Glutamatergic neuron (in vitro differentiated cells): ENCODE measurements around the gene HPCAL4. TPM values are rescaled to one million over a fixed set of nuclear protein-coding genes. Genes with fewer than 3 reads are reported as not detected.
A peak's percentile ranks its signal among the peaks of the same experiment; 100 is the strongest.

Experiments used
- DNase-seq: peaks from one replicate; pipeline ENCODE4 v3.0.0; 2022
- H3K27ac Mint-ChIP-seq: one replicate; pipeline ENCODE4 v1.8.0; 2020; ENCODE audit warnings: mild to moderate bottlenecking, mixed read lengths, inconsistent platforms; ENCODE audit not compliant: unreplicated experiment
- H3K27me3 Mint-ChIP-seq: one replicate; pipeline ENCODE4 v1.8.0; 2020; ENCODE audit warnings: mild to moderate bottlenecking, moderate library complexity, mixed read lengths, inconsistent platforms; ENCODE audit not compliant: unreplicated experiment
- H3K36me3 Mint-ChIP-seq: one replicate; pipeline ENCODE4 v1.8.0; 2020; ENCODE audit warnings: mild to moderate bottlenecking, mixed read lengths, inconsistent platforms; ENCODE audit not compliant: unreplicated experiment
- H3K4me1 Mint-ChIP-seq: one replicate; pipeline ENCODE4 v1.8.0; 2020; ENCODE audit warnings: mild to moderate bottlenecking, low read depth, mixed read lengths, inconsistent platforms; ENCODE audit not compliant: unreplicated experiment
- H3K4me3 Mint-ChIP-seq: one replicate; pipeline ENCODE4 v1.8.0; 2020; ENCODE audit warnings: mild to moderate bottlenecking, mixed read lengths, inconsistent platforms; ENCODE audit not compliant: unreplicated experiment
- H3K9me3 Mint-ChIP-seq: one replicate; pipeline ENCODE4 v1.8.0; 2020; ENCODE audit warnings: mild to moderate bottlenecking, moderate library complexity, mixed read lengths, inconsistent platforms; ENCODE audit not compliant: unreplicated experiment
- CTCF ChIP-seq: fragments of 200-600 bp; sonication (generic); IDR thresholded peaks from one replicate; pipeline ENCODE4 v1.5.0; 2021; ENCODE audit not compliant: partially characterized antibody, unreplicated experiment
- total RNA-seq: library from RNA; stranded (reverse); fragmentation: NEBNext Ultra II Directional; extraction: Animal tissue kit (Norgen Biotek cat#: 25700); gene quantifications from one replicate; pipeline ENCODE4 v1.2.1, GENCODE V29; 2021; ENCODE audit not compliant: unreplicated experiment

The HPCAL4 gene
- total RNA-seq, 1 donor from 2014 or later = not detected

- H3K27me3 Mint-ChIP-seq = peaks cover 9% of the 10 kb centered on the region
- H3K4me3 Mint-ChIP-seq = no peak overlapping the region
- peak; percentile 79 for DNase-seq
Observed at GRCh38 chr1:39657923-39658485, 33.2 kb downstream of the HPCAL4 start.

GRCh38 chr1:39657402-39657801 lies 33.8 kb downstream of the HPCAL4 start:
- Mint-ChIP-seq H3K9me3 (peaks cover 8% of the 10 kb centered on the region), H3K4me3 (peak overlapping the region; percentile 39), H3K4me1 (peaks cover 22% of the 10 kb centered on the region), H3K27me3 (peaks cover 9% of the 10 kb centered on the region), H3K36me3 (no peaks in the 10 kb centered on the region), H3K27ac (peak overlapping the region; percentile 46)
- DNase-seq = no peak
- TF ChIP-seq CTCF = no peak

More at GRCh38 chr1:39657923-39658485, 33.2 kb downstream of the HPCAL4 start:
- H3K9me3 Mint-ChIP-seq = peaks cover 8% of the 10 kb centered on the region
- no peak overlapping the region for H3K27ac Mint-ChIP-seq
- TF ChIP-seq CTCF = peak; percentile 87
- H3K36me3 Mint-ChIP-seq = no peaks in the 10 kb centered on the region
- peaks cover 20% of the 10 kb centered on the region for H3K4me1 Mint-ChIP-seq

DNA sequence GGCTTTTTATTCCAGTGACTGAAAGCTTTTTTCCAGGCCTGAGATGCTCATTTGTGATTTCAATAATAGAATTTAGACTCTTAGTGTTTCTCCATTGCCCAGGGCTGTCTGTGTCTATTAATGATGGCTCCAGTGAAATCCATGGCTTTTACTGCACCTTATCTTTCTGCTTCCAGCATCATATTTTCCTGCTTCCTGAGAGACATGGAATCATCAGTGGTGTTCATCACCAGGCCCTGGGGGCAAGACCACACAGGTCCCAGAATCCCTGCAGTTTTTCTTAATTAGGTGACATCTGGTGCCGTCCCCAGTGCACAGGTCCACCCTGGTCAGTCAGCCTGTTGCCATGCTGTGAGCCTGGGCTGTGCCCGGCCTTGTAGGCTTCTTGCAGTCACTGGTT lies 34.8 kb downstream of the HPCAL4 start:
- Mint-ChIP-seq H3K4me3 (peak overlapping the region; percentile 11), H3K36me3 (no peaks in the 10 kb centered on the region), H3K27me3 (peaks cover 9% of the 10 kb centered on the region), H3K27ac (peak overlapping the region; percentile 12), H3K4me1 (peaks cover 22% of the 10 kb centered on the region), H3K9me3 (peaks cover 8% of the 10 kb centered on the region)
- DNase-seq = no peak
- no peak for TF ChIP-seq CTCF

GRCh38 chr1:39655578-39656268 lies 35.5 kb downstream of the HPCAL4 start:
- H3K27me3 Mint-ChIP-seq = peaks cover 9% of the 10 kb centered on the region
- H3K36me3 Mint-ChIP-seq = no peaks in the 10 kb centered on the region
- peak overlapping the region; percentile 11 for H3K4me3 Mint-ChIP-seq
- peaks cover 22% of the 10 kb centered on the region for H3K4me1 Mint-ChIP-seq
- no peak for DNase-seq
- H3K27ac Mint-ChIP-seq = no peak overlapping the region
- H3K9me3 Mint-ChIP-seq = peaks cover 8% of the 10 kb centered on the region
- no peak for TF ChIP-seq CTCF

GRCh38 chr1:39654291-39654690 lies 36.9 kb downstream of the HPCAL4 start:
- Mint-ChIP-seq H3K27me3 (peaks cover 7% of the 10 kb centered on the region), H3K4me1 (peaks cover 22% of the 10 kb centered on the region), H3K9me3 (peaks cover 8% of the 10 kb centered on the region), H3K4me3 (no peak overlapping the region), H3K36me3 (no peaks in the 10 kb centered on the region), H3K27ac (no peak overlapping the region)
- TF ChIP-seq CTCF = no peak
- no peak for DNase-seq
